Loucy (cell line): Measurements from ENCODE around the gene OPN3.
A peak's percentile ranks its signal among the peaks of the same experiment; 100 is the strongest.

Experiments used
- H2AFZ ChIP-seq: fragments of 200-600 bp; sonication (generic); 2 replicates; pipeline ENCODE4 v1.6.0; 2016; ENCODE audit warnings: antibody characterized with exemption, mild to moderate bottlenecking, low read length, moderate library complexity
- H3F3A ChIP-seq: fragments of 200-600 bp; 2 replicates; pipeline ENCODE4 v1.6.0; 2016; ENCODE audit warnings: antibody characterized with exemption, low read depth, mild to moderate bottlenecking
- H3K27me3 ChIP-seq: fragments of 200-600 bp; sonication (generic); 2 replicates; pipeline ENCODE4 v1.6.1; 2014; ENCODE audit warnings: low read length, mild to moderate bottlenecking; ENCODE audit not compliant: insufficient read depth, poor library complexity, severe bottlenecking
- H3K36me3 ChIP-seq: fragments of 200-600 bp; sonication (generic); 2 replicates; pipeline ENCODE4 v1.6.1; 2016; ENCODE audit warnings: low read length; ENCODE audit not compliant: insufficient read depth
- H3K4me1 ChIP-seq: fragments of 200-600 bp; sonication (generic); 2 replicates; pipeline ENCODE4 v1.5.1; 2014; ENCODE audit warnings: low read length, mild to moderate bottlenecking; ENCODE audit not compliant: insufficient read depth, poor library complexity, severe bottlenecking
- H3K4me2 ChIP-seq: fragments of 200-600 bp; sonication (generic); 2 replicates; pipeline ENCODE4 v1.6.0; 2014; ENCODE audit warnings: antibody characterized with exemption, low read length, low read depth, mild to moderate bottlenecking; ENCODE audit not compliant: poor library complexity, severe bottlenecking
- H3K4me3 ChIP-seq: fragments of 200-600 bp; sonication (generic); 2 replicates; pipeline ENCODE4 v1.5.1; 2014; ENCODE audit warnings: low read length, mild to moderate bottlenecking, mixed read lengths; ENCODE audit not compliant: poor library complexity, severe bottlenecking
- H3K79me2 ChIP-seq: fragments of 200-600 bp; sonication (generic); 2 replicates; pipeline ENCODE4 v1.6.1; 2014; ENCODE audit warnings: low read length; ENCODE audit not compliant: insufficient read depth
- H3K9ac ChIP-seq: fragments of 200-600 bp; sonication (generic); 2 replicates; pipeline ENCODE4 v1.6.0; 2014; ENCODE audit warnings: mild to moderate bottlenecking, low read depth, low read length, moderate library complexity; ENCODE audit not compliant: poor library complexity, severe bottlenecking
- H3K9me2 ChIP-seq: fragments of 200-600 bp; sonication (generic); replicated peaks from 2 replicates; pipeline ENCODE4 v1.6.1; 2016; ENCODE audit warnings: low read depth, low read length, mixed read lengths
- H3K9me3 ChIP-seq: fragments of 200-600 bp; sonication (generic); 2 replicates; pipeline ENCODE4 v1.6.1; 2014; ENCODE audit warnings: mild to moderate bottlenecking, antibody characterized with exemption, low read length, low read depth; ENCODE audit not compliant: insufficient read depth
- H4K20me1 ChIP-seq: fragments of 200-600 bp; sonication (generic); 2 replicates; pipeline ENCODE4 v1.6.0; 2014; ENCODE audit warnings: antibody characterized with exemption, low read length, mild to moderate bottlenecking; ENCODE audit not compliant: insufficient read depth, poor library complexity, severe bottlenecking
- EZH2phosphoT487 ChIP-seq: fragments of 200-600 bp; IDR thresholded peaks from 2 replicates; pipeline ENCODE4 v1.6.1; 2018; ENCODE audit warnings: antibody characterized with exemption, mild to moderate bottlenecking, moderate library complexity, borderline replicate concordance
- TF ChIP-seq, protein P1 (sequence below): fragments of 200-600 bp; sonication (generic); conservative IDR thresholded peaks from 2 replicates; pipeline ENCODE4 v1.5.1; 2014; ENCODE audit warnings: mild to moderate bottlenecking, antibody characterized with exemption, low read length

Gene OPN3

DNA sequence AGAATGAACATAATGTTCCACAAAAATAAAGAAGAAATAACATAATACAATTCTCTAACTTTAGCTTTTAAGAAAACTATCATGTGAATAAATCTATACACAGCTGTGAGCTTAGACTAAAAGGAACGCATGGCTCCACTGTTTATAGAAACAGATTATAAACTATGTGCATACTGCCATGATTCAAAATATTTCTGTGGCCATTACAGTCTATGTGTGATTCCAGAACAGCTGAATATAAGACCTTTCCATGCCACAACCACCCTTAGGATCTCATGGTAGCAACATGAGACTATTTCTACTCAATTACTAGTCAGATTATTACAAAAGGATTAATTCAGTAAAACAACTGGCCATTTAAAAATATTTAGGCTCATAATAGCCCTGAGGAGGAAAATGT lies 3.9 kb downstream of the OPN3 start:
- peak overlapping the region; percentile 7 for H3K4me3 ChIP-seq
- H3K4me1 ChIP-seq: peaks cover 13% of the 10 kb centered on the region
- H3K4me2 ChIP-seq: peak overlapping the region; percentile 62
- no peaks in the 10 kb centered on the region for H4K20me1 ChIP-seq
- TF ChIP-seq EZH2phosphoT487: no peak
- TF ChIP-seq, protein P1, sequence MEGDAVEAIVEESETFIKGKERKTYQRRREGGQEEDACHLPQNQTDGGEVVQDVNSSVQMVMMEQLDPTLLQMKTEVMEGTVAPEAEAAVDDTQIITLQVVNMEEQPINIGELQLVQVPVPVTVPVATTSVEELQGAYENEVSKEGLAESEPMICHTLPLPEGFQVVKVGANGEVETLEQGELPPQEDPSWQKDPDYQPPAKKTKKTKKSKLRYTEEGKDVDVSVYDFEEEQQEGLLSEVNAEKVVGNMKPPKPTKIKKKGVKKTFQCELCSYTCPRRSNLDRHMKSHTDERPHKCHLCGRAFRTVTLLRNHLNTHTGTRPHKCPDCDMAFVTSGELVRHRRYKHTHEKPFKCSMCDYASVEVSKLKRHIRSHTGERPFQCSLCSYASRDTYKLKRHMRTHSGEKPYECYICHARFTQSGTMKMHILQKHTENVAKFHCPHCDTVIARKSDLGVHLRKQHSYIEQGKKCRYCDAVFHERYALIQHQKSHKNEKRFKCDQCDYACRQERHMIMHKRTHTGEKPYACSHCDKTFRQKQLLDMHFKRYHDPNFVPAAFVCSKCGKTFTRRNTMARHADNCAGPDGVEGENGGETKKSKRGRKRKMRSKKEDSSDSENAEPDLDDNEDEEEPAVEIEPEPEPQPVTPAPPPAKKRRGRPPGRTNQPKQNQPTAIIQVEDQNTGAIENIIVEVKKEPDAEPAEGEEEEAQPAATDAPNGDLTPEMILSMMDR: no peak
- H3K9me2 ChIP-seq: no peaks in the 10 kb centered on the region
- H3K9me3 ChIP-seq: no peaks in the 10 kb centered on the region
- no peak overlapping the region for H3K9ac ChIP-seq
- H3F3A ChIP-seq: no peaks in the 10 kb centered on the region
- H3K27me3 ChIP-seq: no peaks in the 10 kb centered on the region
- H3K36me3 ChIP-seq: no peaks in the 10 kb centered on the region
- peaks cover 16% of the 10 kb centered on the region; the same call in 1 of the 2 replicates for H3K79me2 ChIP-seq
- no peak overlapping the region for H2AFZ ChIP-seq

DNA sequence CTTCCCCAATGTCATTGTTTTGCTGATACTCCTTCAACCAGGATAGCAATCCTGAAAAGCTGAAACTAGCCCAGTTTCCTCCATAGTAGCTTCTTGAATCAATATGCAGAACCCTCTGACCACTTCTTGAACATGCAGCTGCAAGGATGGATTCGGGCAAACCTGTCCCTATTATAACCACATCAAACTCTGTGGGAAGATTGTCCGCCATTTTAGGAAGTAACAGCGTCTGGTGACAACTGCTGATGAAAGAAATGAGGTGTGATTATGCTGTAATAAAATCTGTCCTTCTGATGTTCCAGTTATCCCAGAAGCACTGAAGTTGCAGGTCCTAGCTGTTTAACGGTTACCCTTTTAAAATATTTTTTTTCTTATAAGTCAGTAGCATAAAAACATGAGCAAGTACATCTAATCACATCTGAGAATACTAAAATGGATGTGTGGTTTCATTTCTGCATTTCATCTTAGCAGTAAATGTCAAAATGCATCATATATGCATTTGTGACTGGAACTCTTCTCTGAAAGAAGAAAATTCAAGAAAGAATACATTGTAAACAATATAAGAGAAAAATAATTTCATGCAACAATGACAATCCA lies 4.5 kb downstream of the OPN3 start:
- TF ChIP-seq, protein P1: no peak
- no peak for TF ChIP-seq EZH2phosphoT487
- Histone ChIP-seq H3K9me2 (no peaks in the 10 kb centered on the region), H3K4me1 (peaks cover 13% of the 10 kb centered on the region), H2AFZ (no peak overlapping the region), H3K27me3 (no peaks in the 10 kb centered on the region), H3F3A (no peaks in the 10 kb centered on the region), H3K9ac (no peak overlapping the region), H4K20me1 (no peaks in the 10 kb centered on the region), H3K79me2 (peaks cover 16% of the 10 kb centered on the region; the same call in 1 of the 2 replicates), H3K4me3 (peak overlapping the region; percentile 7), H3K9me3 (no peaks in the 10 kb centered on the region), H3K4me2 (peak overlapping the region; percentile 62), H3K36me3 (no peaks in the 10 kb centered on the region)

DNA sequence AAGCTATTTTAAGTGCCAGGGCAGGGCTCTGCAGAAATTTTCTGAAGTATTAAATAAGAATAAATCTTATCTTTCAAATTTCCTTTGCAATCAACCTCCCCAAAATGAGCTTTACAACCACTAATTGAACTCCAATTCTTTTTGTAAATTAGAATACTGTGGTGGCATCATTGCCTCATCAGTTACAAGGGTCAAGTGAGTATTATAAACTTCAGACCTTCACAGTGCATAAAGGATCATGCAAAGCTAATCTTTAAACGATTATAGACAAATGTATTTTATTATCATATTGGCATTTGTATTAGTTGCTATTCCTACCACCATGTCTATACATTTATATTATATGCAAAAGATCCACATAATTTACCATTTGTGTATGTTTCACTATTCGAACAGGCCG lies 7.2 kb downstream of the OPN3 start:
- Histone ChIP-seq H3K36me3 (no peaks in the 10 kb centered on the region), H3K9ac (no peak overlapping the region), H3K4me3 (no peak overlapping the region), H4K20me1 (no peaks in the 10 kb centered on the region), H2AFZ (no peak overlapping the region), H3K4me1 (peaks cover 9% of the 10 kb centered on the region), H3K79me2 (peaks cover 3% of the 10 kb centered on the region; the same call in 1 of the 2 replicates), H3K4me2 (no peak overlapping the region), H3K9me3 (no peaks in the 10 kb centered on the region), H3F3A (no peaks in the 10 kb centered on the region), H3K9me2 (no peaks in the 10 kb centered on the region), H3K27me3 (no peaks in the 10 kb centered on the region)
- TF ChIP-seq, protein P1: no peak
- no peak for TF ChIP-seq EZH2phosphoT487
